SJSA1 (cell line): ENCODE measurements around the gene PSPN. TPM values are rescaled to one million over a fixed set of nuclear protein-coding genes. Genes with fewer than 3 reads are reported as not detected.
"Not testable (repeated sequence)": the region's sequence is repeated elsewhere in the genome, so short reads cannot be mapped to it uniquely, and the experiment has no call there.

Experiments used
- DNase-seq, 2 experiments: peaks; one replicate each; pipeline ENCODE4 v3.0.0-alpha.2; 2015 to 2020; ENCODE audit warnings: low spot score in 2 of 2, low read depth in 1 of 2
- H3K27ac ChIP-seq: fragments of 250-450 bp; sonication (Bioruptor Pico); 2 replicates; pipeline ENCODE4 v1.5.1; 2020; ENCODE audit warnings: mild to moderate bottlenecking, moderate library complexity
- H3K27me3 ChIP-seq: fragments of 250-450 bp; sonication (Bioruptor Pico); replicated peaks from 2 replicates; pipeline ENCODE4 v1.5.1; 2020; ENCODE audit warnings: mild to moderate bottlenecking, moderate library complexity
- H3K36me3 ChIP-seq: fragments of 250-450 bp; sonication (Bioruptor Pico); 2 replicates; pipeline ENCODE4 v1.5.1; 2020; ENCODE audit warnings: mild to moderate bottlenecking
- H3K4me1 ChIP-seq: fragments of 250-450 bp; sonication (Bioruptor Pico); replicated peaks from 2 replicates; pipeline ENCODE4 v1.6.1; 2021; ENCODE audit warnings: mild to moderate bottlenecking
- H3K4me3 ChIP-seq: fragments of 250-450 bp; sonication (Bioruptor Pico); 2 replicates; pipeline ENCODE4 v1.5.1; 2020; ENCODE audit warnings: mild to moderate bottlenecking
- H3K9me3 ChIP-seq: fragments of 250-450 bp; sonication (Bioruptor Pico); replicated peaks from 2 replicates; pipeline ENCODE4 v1.5.1; 2020; ENCODE audit warnings: mild to moderate bottlenecking
- total RNA-seq: library from RNA; depleted of rRNA; stranded (reverse); fragments of >200 nt; shearing (Covaris generic); gene quantifications from 2 replicates; pipeline ENCODE4 v1.2.3, GENCODE V29; 2014; rRNA removed

PSPN gene
- total RNA-seq, 1 experiment from 2014 or later = 1.2 TPM

GRCh38 chr19:6352381-6353165 is 23.2 kb downstream of the PSPN start:
- Histone ChIP-seq H3K4me1 (no peaks in the 10 kb centered on the region), H3K4me3 (no peak overlapping the region), H3K36me3 (no peaks in the 10 kb centered on the region), H3K27me3 (no peaks in the 10 kb centered on the region), H3K9me3 (no peaks in the 10 kb centered on the region), H3K27ac (no peak overlapping the region)
- no peak for DNase-seq

DNA sequence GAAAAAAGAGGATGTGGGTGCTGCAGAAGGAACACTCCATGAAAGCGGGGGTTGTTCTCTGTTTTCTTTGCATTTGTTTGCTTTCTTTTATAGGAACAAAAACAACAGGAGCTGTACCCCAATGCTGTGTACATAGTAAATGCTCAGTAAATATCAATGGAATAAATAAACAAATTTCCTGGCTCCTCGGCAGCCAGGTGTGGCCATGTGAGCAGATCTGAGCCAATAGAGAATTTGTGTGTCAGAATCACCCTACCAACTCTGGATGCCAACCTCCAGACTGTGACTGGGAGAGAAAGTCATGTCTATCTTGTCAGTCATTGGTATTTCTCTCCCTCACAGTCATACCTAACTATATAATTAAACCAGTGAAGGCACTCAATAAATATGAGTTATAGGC is 25.0 kb downstream of the PSPN start:
- Histone ChIP-seq H3K4me3 (no peak overlapping the region), H3K36me3 (no peaks in the 10 kb centered on the region), H3K9me3 (no peaks in the 10 kb centered on the region), H3K27ac (no peak overlapping the region), H3K27me3 (no peaks in the 10 kb centered on the region), H3K4me1 (no peaks in the 10 kb centered on the region)
- no peak for DNase-seq

GRCh38 chr19:6349271-6349670 is 26.5 kb downstream of the PSPN start:
- DNase-seq, H3K27me3 ChIP-seq, H3K36me3 ChIP-seq, H3K9me3 ChIP-seq, H3K4me3 ChIP-seq, H3K27ac ChIP-seq, H3K4me1 ChIP-seq: not testable (repeated sequence)

DNA sequence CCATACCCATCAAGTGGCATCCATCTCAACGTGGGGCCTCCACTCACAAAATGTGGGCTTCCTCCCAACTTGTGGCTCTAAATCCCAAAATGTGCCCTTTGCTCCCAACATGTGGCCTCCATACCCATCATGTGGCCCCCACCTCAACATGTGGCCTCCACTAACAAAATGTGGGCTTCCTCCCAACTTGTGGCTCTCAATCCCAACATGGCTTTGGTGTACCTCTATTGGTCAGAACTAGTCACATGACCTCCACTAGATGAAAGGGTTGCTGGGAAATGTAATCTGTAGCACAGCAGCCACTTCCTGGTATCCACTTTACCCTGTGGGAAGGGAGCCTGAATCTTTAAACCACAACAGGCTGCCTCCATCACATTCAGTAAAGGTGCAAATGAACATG is 32.3 kb downstream of the PSPN start:
- no peaks in the 10 kb centered on the region for H3K27me3 ChIP-seq
- no peak overlapping the region for H3K27ac ChIP-seq
- H3K4me3 ChIP-seq = no peak overlapping the region
- DNase-seq = no peak
- H3K9me3 ChIP-seq = no peaks in the 10 kb centered on the region
- no peaks in the 10 kb centered on the region for H3K36me3 ChIP-seq
- H3K4me1 ChIP-seq = no peaks in the 10 kb centered on the region

DNA sequence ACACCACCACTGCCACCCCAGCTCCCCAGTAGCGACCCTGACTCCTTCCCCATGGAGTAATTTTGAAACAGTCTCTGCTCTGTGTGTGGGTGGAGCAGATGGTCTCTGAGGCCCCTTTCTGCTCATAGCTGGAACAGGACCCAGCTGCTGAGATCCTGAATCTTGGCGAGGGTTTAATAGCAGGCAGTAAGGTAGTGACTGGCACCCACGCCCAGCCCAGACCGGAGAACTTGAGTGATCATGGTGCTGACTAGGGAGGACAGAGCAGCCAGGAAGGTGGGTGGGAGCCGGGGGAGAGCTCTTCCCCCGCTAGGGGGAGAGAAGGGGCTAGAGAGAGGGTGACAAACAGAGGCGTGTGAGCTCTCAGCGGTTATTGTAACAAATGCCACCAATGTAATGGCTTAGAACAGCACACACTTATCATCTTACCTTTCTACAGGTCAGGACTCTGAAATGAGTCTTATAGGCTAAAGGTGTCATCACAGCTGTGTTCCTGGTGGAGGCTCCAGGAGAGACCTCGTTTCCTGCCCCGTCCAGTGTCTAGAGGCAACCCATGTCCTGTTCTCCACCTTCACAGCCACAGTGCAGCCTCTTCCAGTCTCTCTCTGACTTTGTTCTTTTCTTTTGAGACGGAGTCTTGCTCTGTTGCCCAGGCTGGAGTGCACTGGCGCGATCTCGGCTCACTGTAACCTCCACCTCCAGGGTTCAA is 35.1 kb downstream of the PSPN start:
- no peak for DNase-seq
- Histone ChIP-seq H3K4me3 (no peak overlapping the region), H3K4me1 (no peaks in the 10 kb centered on the region), H3K27ac (no peak overlapping the region), H3K27me3 (no peaks in the 10 kb centered on the region), H3K9me3 (no peaks in the 10 kb centered on the region), H3K36me3 (no peaks in the 10 kb centered on the region)

- no peaks in the 10 kb centered on the region; the same call in 1 of the 2 replicates for H3K27me3 ChIP-seq
- no peaks in the 10 kb centered on the region for H3K4me1 ChIP-seq
- H3K4me3 ChIP-seq = no peak overlapping the region
- no peaks in the 10 kb centered on the region for H3K36me3 ChIP-seq
- H3K9me3 ChIP-seq = no peaks in the 10 kb centered on the region
- H3K27ac ChIP-seq = no peak overlapping the region
- DNase-seq = no peak
Measured at GRCh38 chr19:6334490-6335285, 41.0 kb downstream of the PSPN start.

DNA sequence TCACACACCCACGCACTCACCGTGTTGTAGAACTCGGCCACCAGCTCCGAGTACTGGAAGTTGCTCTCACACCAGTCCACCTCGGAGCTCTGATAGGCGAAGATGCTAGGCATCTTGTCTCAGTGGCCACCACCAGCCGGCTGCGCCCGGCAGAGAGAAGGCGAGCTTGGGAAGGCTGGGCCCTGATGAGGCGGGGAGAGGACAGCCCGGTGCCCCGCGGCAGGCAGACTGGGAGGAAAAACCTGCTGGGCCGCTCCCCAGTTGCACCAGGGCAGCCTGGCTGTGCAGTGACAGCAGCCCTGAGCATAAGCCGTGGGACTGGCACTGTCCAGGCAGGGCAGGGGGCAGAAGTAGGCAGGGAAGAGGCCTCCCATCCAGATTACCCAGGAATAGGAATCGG is 42.3 kb downstream of the PSPN start, which contains the start of gene ACER1:
Gene ACER1, minus strand, starts transcription at position 174 of the 400 bp plus-strand sequence. Its CDS starts 61 bp downstream, at position 113.
- no peak within 1 kb of the TSS for H3K27ac ChIP-seq
- no peak for DNase-seq
- H3K9me3 ChIP-seq = no peaks in the 10 kb centered on the region
- no peaks in the 10 kb centered on the region for H3K36me3 ChIP-seq
- H3K4me3 ChIP-seq = no peak within 1 kb of the TSS
- H3K4me1 ChIP-seq = no peaks in the 10 kb centered on the region
- no peaks in the 10 kb centered on the region; the same call in 1 of the 2 replicates for H3K27me3 ChIP-seq

GRCh38 chr19:6326815-6327214 is 48.9 kb downstream of the PSPN start:
- no peaks in the 10 kb centered on the region for H3K4me1 ChIP-seq
- no peak for DNase-seq
- no peak overlapping the region for H3K27ac ChIP-seq
- H3K4me3 ChIP-seq = no peak overlapping the region
- H3K9me3 ChIP-seq = no peaks in the 10 kb centered on the region
- no peaks in the 10 kb centered on the region for H3K36me3 ChIP-seq
- peaks cover 9% of the 10 kb centered on the region for H3K27me3 ChIP-seq

DNA sequence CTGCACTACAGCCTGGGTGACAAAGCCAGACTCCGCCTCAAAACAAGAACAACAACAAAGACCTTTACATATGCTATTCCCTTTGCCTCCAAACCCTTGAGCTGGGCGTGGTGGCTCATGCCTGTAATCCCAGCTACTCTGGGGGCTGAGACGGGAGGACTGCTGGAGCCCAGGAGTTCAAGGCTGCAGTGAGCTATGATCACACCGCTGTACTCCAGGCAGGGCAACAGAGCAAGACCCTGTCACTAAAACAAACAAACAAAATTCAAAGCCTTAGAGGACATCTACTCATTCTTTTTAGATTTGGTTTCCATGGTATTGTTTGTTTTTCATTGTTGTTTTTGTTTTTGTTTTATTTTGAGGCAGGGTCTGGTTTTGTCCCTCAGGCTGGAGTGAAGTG is 50.1 kb downstream of the PSPN start:
- H3K27ac ChIP-seq = no peak overlapping the region

More for the DNA sequence above, 50.1 kb downstream of the PSPN start:
- no peaks in the 10 kb centered on the region for H3K4me1 ChIP-seq
- no peak for DNase-seq
- H3K9me3 ChIP-seq = no peaks in the 10 kb centered on the region
- peaks cover 11% of the 10 kb centered on the region for H3K27me3 ChIP-seq
- no peak overlapping the region for H3K4me3 ChIP-seq
- no peaks in the 10 kb centered on the region for H3K36me3 ChIP-seq

Other genes starting within 250 kb of the PSPN start
- gene ACSBG2, start 240.3 kb downstream of the PSPN start, total RNA-seq = not detected in 2 replicates
- gene MLLT1, start 96.0 kb downstream of the PSPN start, total RNA-seq = 9.1 and 13.4 TPM in 2 replicates
- not detected in 2 replicates for gene ACER1, start 42.3 kb downstream of the PSPN start, total RNA-seq
- 106 and 118 TPM in 2 replicates for gene CLPP, start 14.4 kb downstream of the PSPN start, total RNA-seq
- 24.0 and 45.2 TPM in 2 replicates for gene ALKBH7, start 3.1 kb downstream of the PSPN start, total RNA-seq
- 35.6 and 46.9 TPM in 2 replicates for gene GTF2F1, start 17.2 kb upstream of the PSPN start, total RNA-seq
- gene KHSRP, start 48.9 kb upstream of the PSPN start, total RNA-seq = 66.3 and 129 TPM in 2 replicates
- gene SLC25A41, start 57.8 kb upstream of the PSPN start, total RNA-seq = not detected in 2 replicates
- gene SLC25A23, start 83.9 kb upstream of the PSPN start, total RNA-seq = 3.9 and 5.0 TPM in 2 replicates
- gene CRB3, start 88.3 kb upstream of the PSPN start, total RNA-seq = not detected in 2 replicates
- gene DENND1C, start 105.9 kb upstream of the PSPN start, total RNA-seq = not detected in 2 replicates
- gene TUBB4A, start 126.4 kb upstream of the PSPN start, total RNA-seq = not detected in 2 replicates
- gene TNFSF9, start 155.1 kb upstream of the PSPN start, total RNA-seq = 16.3 and 18.2 TPM in 2 replicates
- gene CD70, start 215.2 kb upstream of the PSPN start, total RNA-seq = 122 and 128 TPM in 2 replicates